Stomach (tissue), 9 donors: ENCODE data around the gene LGR4. TPM values are rescaled to one million over a fixed set of nuclear protein-coding genes. Genes with fewer than 3 reads are reported as not detected.

Experiments used
- DNase-seq, 2 donors: peaks; one replicate each; pipeline versions ENCODE4 v3.0.0 to v3.0.0-alpha.2; 2013 to 2019
- H3K27ac ChIP-seq, 5 donors: fragments of 200-600 bp in 4 of 5; sonication (generic) in 4 of 5; one replicate each; pipeline ENCODE4 v1.5.1; 2013 to 2019; ENCODE audit warnings: mild to moderate bottlenecking in 1 of 5, moderate library complexity in 1 of 5
- H3K27me3 ChIP-seq, 3 donors: fragments of 200-600 bp; sonication (generic); one replicate each; pipeline ENCODE4 v1.5.1; 2017 to 2019; ENCODE audit warnings: mixed run types in 1 of 3
- H3K36me3 ChIP-seq, 4 donors: fragments of 200-600 bp; sonication (generic); 1 replicate in 3 of 4; 2 replicates in 1 of 4; pipeline ENCODE4 v1.5.1; 2016 to 2019
- H3K4me1 ChIP-seq, 4 donors: fragments of 200-600 bp; sonication (generic); one replicate each; pipeline ENCODE4 v1.5.1; 2016 to 2019
- H3K4me3 ChIP-seq, 4 donors: fragments of 200-600 bp; sonication (generic) in 3 of 4; one replicate each; pipeline ENCODE4 v1.5.1; 2016 to 2019; ENCODE audit warnings: mild to moderate bottlenecking in 1 of 4
- H3K9me3 ChIP-seq, 4 donors: fragments of 200-600 bp; sonication (generic); one replicate each; pipeline ENCODE4 v1.5.1; 2016 to 2019
- CTCF ChIP-seq, 7 experiments: fragments of 450-650 bp in 4 of 7; fragments of 200-600 bp in 3 of 7; sonication (generic) in 3 of 7; IDR thresholded peaks; one replicate each; pipeline ENCODE4 v1.5.1; 2016 to 2019; ENCODE audit warnings: antibody characterized with exemption in 7 of 7, control low read depth in 2 of 7, mild to moderate bottlenecking in 1 of 7
- EP300 ChIP-seq: sonication (generic); formaldehyde crosslinking; IDR thresholded peaks from one replicate; pipeline ENCODE4 v1.6.1; 2017; ENCODE audit warnings: antibody characterized with exemption
- POLR2A ChIP-seq, 4 donors: fragments of 450-650 bp; IDR thresholded peaks; one replicate each; pipeline ENCODE4 v1.6.1; 2016; ENCODE audit warnings: antibody characterized with exemption in 4 of 4, control low read depth in 2 of 4, mild to moderate bottlenecking in 1 of 4, moderate library complexity in 1 of 4
- POLR2AphosphoS5 ChIP-seq, 3 donors: sonication (generic); formaldehyde crosslinking; IDR thresholded peaks; one replicate each; pipeline ENCODE4 v1.6.1; 2016; ENCODE audit warnings: antibody characterized with exemption in 3 of 3
- WGBS, 5 donors: extraction: QIAGEN DNeasy Blood & Tissue Kit in 3 of 5; methylation state at CpG; one replicate each; pipeline versions ENCODE4 v1.1.5 to v1.1.7; 2013 to 2018; 5-methylcytosine and 5-hydroxymethylcytosine counted together
- intact Hi-C: fragments of 100-400 bp; cut with DNase I; formaldehyde crosslinking; loops from one replicate; pipeline ENCODE4 v1.15.1; 2023; ENCODE audit warnings: low total_unique reads
- polyA plus RNA-seq, 3 donors: library from polyadenylated mRNA; stranded (reverse); fragments of 200-250 nt; gene quantifications; one replicate each; pipeline ENCODE4 v1.2.3, GENCODE V29; 2013
- total RNA-seq, 5 donors: library from RNA; depleted of rRNA; stranded (reverse); fragments of >200 nt; gene quantifications; one replicate each; pipeline versions ENCODE4 v1.1.0 to v1.2.3, GENCODE V29; 2014 to 2016
- donor health status: healthy with polysubstance abuse.
- donor health status: Bipolar disorder and iron deficiency.
- donor health status: healthy.

LGR4 gene
- total and polyA plus RNA-seq, 8 donors = 5.6 to 236 (median 31.3) TPM

- intact Hi-C loops = no loop called here
- Histone ChIP-seq H3K27me3 (no peaks in the 10 kb centered on the region), H3K9me3 (no peaks in the 10 kb centered on the region), H3K36me3 (no peaks in the 10 kb centered on the region), H3K4me1 (peaks cover 0 to 23% (median 2%) of the 10 kb centered on the region in 4 donors), H3K4me3 (no peak overlapping the region), H3K27ac (no peak overlapping the region)
- no peak for DNase-seq
- TF ChIP-seq EP300 (no peak), CTCF (IDR thresholded peaks at IDR 0.05) (no peak), POLR2A (IDR thresholded peaks at IDR 0.05) (no peak), POLR2AphosphoS5 (IDR thresholded peaks at IDR 0.05) (no peak)
Observed at GRCh38 chr11:27409049-27409448, 63.5 kb downstream of the LGR4 start.

GRCh38 chr11:27408246-27408800 is 64.3 kb downstream of the LGR4 start:
- H3K4me3 ChIP-seq = no peak overlapping the region
- intact Hi-C loops = no loop called here
- H3K36me3 ChIP-seq = no peaks in the 10 kb centered on the region
- H3K9me3 ChIP-seq = no peaks in the 10 kb centered on the region
- H3K27ac ChIP-seq = no peak overlapping the region
- no peak for TF ChIP-seq CTCF (IDR thresholded peaks at IDR 0.05)
- no peak for TF ChIP-seq EP300
- TF ChIP-seq POLR2A (IDR thresholded peaks at IDR 0.05) = no peak
- TF ChIP-seq POLR2AphosphoS5 (IDR thresholded peaks at IDR 0.05) = no peak
- 86 to 95% (median 91%) methylated on average over 2 of the region's 2 CpGs for WGBS, 5 donors
- H3K27me3 ChIP-seq = no peaks in the 10 kb centered on the region
- H3K4me1 ChIP-seq = peaks cover 0 to 23% (median 0%) of the 10 kb centered on the region in 4 donors
- DNase-seq = no peak

GRCh38 chr11:27406498-27407354 is 65.9 kb downstream of the LGR4 start:
- DNase-seq = no peak
- no peaks in the 10 kb centered on the region for H3K27me3 ChIP-seq
- H3K27ac ChIP-seq = no peak overlapping the region
- no peaks in the 10 kb centered on the region for H3K36me3 ChIP-seq
- H3K9me3 ChIP-seq = no peaks in the 10 kb centered on the region
- no peak overlapping the region for H3K4me3 ChIP-seq
- H3K4me1 ChIP-seq = peaks cover 7 to 38% (median 11%) of the 10 kb centered on the region in 4 donors
- WGBS, 5 donors = 61 to 77% (median 74%) methylated on average over 3 of the region's 3 CpGs
- TF ChIP-seq EP300 (no peak), CTCF (IDR thresholded peaks at IDR 0.05) (no peak), POLR2A (IDR thresholded peaks at IDR 0.05) (no peak), POLR2AphosphoS5 (IDR thresholded peaks at IDR 0.05) (no peak)
- intact Hi-C loops = no loop called here

- Histone ChIP-seq H3K9me3 (no peaks in the 10 kb centered on the region), H3K36me3 (no peaks in the 10 kb centered on the region), H3K27me3 (no peaks in the 10 kb centered on the region), H3K4me3 (no peak overlapping the region), H3K4me1 (peaks cover 7 to 39% (median 11%) of the 10 kb centered on the region in 4 donors), H3K27ac (no peak overlapping the region)
- no peak for TF ChIP-seq EP300
- no peak for TF ChIP-seq CTCF (IDR thresholded peaks at IDR 0.05)
- TF ChIP-seq POLR2A (IDR thresholded peaks at IDR 0.05) = no peak
- no peak for TF ChIP-seq POLR2AphosphoS5 (IDR thresholded peaks at IDR 0.05)
- DNase-seq = no peak
- intact Hi-C loops = no loop called here
- 83 to 95% (median 90%) methylated on average over 3 of the region's 3 CpGs for WGBS, 5 donors
Observed at GRCh38 chr11:27405134-27405533, 67.5 kb downstream of the LGR4 start.
